Measurements from ENCODE around the gene HMCN1.

DNA sequence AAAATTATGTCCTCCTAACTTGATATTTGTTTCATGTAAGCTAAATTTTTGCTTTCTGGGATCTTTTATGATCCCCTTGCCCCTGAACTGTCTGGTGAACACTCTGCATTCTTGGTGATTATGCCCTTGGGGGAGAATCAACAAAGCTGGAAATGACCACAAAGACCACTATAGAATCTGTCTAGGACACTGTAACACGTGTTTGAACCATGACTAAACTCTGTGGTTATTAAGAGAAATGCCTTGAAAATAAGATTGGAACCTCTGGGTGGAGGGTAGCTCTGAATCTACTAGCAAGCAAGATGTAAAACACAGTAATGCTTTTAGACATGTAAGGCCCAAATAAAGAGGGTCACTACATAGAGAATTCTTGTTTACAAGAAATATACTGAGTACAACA is 237.5 kb downstream of the HMCN1 start:
- TF ChIP-seq, protein P1, sequence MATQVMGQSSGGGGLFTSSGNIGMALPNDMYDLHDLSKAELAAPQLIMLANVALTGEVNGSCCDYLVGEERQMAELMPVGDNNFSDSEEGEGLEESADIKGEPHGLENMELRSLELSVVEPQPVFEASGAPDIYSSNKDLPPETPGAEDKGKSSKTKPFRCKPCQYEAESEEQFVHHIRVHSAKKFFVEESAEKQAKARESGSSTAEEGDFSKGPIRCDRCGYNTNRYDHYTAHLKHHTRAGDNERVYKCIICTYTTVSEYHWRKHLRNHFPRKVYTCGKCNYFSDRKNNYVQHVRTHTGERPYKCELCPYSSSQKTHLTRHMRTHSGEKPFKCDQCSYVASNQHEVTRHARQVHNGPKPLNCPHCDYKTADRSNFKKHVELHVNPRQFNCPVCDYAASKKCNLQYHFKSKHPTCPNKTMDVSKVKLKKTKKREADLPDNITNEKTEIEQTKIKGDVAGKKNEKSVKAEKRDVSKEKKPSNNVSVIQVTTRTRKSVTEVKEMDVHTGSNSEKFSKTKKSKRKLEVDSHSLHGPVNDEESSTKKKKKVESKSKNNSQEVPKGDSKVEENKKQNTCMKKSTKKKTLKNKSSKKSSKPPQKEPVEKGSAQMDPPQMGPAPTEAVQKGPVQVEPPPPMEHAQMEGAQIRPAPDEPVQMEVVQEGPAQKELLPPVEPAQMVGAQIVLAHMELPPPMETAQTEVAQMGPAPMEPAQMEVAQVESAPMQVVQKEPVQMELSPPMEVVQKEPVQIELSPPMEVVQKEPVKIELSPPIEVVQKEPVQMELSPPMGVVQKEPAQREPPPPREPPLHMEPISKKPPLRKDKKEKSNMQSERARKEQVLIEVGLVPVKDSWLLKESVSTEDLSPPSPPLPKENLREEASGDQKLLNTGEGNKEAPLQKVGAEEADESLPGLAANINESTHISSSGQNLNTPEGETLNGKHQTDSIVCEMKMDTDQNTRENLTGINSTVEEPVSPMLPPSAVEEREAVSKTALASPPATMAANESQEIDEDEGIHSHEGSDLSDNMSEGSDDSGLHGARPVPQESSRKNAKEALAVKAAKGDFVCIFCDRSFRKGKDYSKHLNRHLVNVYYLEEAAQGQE (IDR thresholded peaks at IDR 0.05; ENCODE audit: borderline replicate concordance) = no peak
- TF ChIP-seq, protein P2, sequence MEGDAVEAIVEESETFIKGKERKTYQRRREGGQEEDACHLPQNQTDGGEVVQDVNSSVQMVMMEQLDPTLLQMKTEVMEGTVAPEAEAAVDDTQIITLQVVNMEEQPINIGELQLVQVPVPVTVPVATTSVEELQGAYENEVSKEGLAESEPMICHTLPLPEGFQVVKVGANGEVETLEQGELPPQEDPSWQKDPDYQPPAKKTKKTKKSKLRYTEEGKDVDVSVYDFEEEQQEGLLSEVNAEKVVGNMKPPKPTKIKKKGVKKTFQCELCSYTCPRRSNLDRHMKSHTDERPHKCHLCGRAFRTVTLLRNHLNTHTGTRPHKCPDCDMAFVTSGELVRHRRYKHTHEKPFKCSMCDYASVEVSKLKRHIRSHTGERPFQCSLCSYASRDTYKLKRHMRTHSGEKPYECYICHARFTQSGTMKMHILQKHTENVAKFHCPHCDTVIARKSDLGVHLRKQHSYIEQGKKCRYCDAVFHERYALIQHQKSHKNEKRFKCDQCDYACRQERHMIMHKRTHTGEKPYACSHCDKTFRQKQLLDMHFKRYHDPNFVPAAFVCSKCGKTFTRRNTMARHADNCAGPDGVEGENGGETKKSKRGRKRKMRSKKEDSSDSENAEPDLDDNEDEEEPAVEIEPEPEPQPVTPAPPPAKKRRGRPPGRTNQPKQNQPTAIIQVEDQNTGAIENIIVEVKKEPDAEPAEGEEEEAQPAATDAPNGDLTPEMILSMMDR (IDR thresholded peaks at IDR 0.05; ENCODE audit: poor library complexity, severe bottlenecking) = no peak
- TF ChIP-seq POLR2AphosphoS5 (IDR thresholded peaks at IDR 0.05) (no peak), EZH2 (IDR thresholded peaks at IDR 0.05; ENCODE audit: borderline replicate concordance, insufficient read depth, low read length, poor library complexity, severe bottlenecking) (no peak), EP300 (conservative IDR thresholded peaks at IDR 0.05; ENCODE audit: poor library complexity, severe bottlenecking) (no peak)
